HFF-Myc (cell line): ENCODE measurements around the gene FAM228B.

Experiments used
- DNase-seq: peaks from one replicate; pipeline ENCODE4 v3.0.0-alpha.2; 2011; ENCODE audit warnings: low read depth; ENCODE audit errors: extremely low read depth
- H3K4me3 ChIP-seq: replicated peaks from 2 replicates; pipeline ENCODE4 v1.5.1; 2011; ENCODE audit warnings: low read depth, mild to moderate bottlenecking, control low read depth, low read length
- CTCF ChIP-seq: IDR thresholded peaks from 2 replicates; pipeline ENCODE4 v1.5.1; 2012; ENCODE audit warnings: mild to moderate bottlenecking, low read depth, low read length, control low read depth; ENCODE audit errors: missing control alignments

Gene FAM228B

DNA sequence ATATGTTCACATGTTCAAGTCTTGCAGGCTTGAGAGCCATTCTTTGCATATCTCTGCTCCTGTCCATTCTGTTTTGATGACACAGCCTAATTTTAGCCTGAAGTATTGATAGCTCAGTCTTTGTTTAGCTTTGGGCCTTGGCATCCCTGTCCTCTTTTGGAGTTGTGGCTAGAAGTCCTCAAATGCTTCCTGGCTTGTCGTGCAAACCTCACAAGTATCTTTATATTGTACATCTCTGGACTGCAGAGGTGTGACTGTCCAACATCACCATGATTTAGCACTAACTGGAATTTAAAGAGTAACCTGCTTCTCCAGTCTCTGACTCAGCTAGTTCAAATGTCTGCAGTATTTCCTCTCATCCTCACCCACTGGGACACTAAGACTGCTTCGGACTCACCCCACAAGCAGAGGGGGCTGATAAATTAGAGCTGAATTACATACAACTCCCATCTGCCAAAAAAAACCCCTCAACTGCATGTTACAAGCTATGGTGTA, 11.8 kb upstream of the FAM228B start:
- DNase-seq, result no peak
- no peak for TF ChIP-seq CTCF
- no peak overlapping the region for H3K4me3 ChIP-seq

- DNase-seq, result no peak
- no peak overlapping the region for H3K4me3 ChIP-seq
- no peak for TF ChIP-seq CTCF
Observed at GRCh38 chr2:24115057-24115456, 8.2 kb upstream of the FAM228B start.

DNA sequence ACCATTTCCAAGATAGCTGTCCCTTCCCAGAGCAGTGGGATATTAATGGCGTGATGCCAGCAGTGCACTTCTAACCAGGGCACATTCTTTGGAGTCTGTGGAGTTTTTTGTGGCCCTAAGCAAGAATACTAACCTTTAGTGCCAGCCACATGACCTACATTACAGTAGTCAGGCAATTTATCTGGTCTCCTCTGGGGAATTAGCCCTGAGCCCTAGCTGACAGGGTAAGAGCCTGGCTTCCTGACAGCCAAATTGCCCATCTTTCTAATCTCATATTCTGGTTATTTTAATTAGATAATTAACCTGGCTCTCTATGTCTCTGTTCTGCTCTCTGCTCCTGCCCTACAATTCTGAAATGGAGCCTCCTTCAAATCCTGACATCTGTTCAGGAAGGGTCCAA, 5.4 kb upstream of the FAM228B start:
- DNase-seq, result no peak
- TF ChIP-seq CTCF, result no peak
- H3K4me3 ChIP-seq, result no peak overlapping the region

- no peak for DNase-seq
- H3K4me3 ChIP-seq, result no peak overlapping the region
- no peak for TF ChIP-seq CTCF
Observed at GRCh38 chr2:24121066-24121465, 2.2 kb upstream of the FAM228B start.

- no peak for TF ChIP-seq CTCF
- DNase-seq, result no peak
- H3K4me3 ChIP-seq, result no peak overlapping the region
Observed at GRCh38 chr2:24121469-24121868, 1.8 kb upstream of the FAM228B start.

DNA sequence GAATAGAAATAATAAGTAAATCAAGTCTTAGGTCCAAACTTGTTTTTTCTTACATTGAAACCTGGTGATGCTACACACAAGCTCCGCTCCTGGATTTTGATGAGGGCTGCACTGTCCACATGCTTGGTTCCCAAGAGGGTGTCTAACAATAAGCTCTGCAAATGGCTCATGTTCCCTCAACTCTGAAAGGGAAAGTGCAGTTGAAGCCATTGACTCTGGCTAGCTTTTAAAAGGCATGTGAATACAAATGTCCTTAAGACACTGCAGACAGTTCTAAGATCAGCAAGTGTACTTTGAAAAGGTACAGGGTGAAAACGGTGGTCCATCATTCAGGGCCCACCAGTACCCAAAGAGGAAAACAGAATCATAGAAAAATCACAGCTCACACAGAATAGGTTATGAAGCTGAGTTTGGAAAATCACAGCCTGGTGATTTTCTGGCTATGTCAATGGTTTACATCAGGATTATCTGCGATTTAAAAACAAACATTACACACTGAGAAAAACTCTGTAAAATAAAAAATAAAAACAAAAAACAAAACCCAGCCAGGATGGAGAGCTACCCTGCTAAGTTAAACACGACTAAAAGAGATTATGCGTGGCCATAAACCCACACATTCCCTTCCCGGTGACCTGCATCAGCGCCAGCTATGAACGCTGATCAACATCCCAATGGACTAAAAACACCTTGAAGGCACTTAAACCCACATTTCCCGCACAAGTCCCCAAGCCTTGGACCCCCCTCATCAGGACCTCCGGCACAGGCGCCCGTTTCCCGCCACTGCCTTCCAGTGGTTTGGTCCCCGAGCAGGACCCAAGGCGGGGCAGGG, 689 bp upstream of the FAM228B start:
- peak overlapping the region; percentile 61 for H3K4me3 ChIP-seq
- no peak for TF ChIP-seq CTCF
- DNase-seq, result no peak
